ENCODE results near the gene MAP2K1.

Gene MAP2K1

DNA sequence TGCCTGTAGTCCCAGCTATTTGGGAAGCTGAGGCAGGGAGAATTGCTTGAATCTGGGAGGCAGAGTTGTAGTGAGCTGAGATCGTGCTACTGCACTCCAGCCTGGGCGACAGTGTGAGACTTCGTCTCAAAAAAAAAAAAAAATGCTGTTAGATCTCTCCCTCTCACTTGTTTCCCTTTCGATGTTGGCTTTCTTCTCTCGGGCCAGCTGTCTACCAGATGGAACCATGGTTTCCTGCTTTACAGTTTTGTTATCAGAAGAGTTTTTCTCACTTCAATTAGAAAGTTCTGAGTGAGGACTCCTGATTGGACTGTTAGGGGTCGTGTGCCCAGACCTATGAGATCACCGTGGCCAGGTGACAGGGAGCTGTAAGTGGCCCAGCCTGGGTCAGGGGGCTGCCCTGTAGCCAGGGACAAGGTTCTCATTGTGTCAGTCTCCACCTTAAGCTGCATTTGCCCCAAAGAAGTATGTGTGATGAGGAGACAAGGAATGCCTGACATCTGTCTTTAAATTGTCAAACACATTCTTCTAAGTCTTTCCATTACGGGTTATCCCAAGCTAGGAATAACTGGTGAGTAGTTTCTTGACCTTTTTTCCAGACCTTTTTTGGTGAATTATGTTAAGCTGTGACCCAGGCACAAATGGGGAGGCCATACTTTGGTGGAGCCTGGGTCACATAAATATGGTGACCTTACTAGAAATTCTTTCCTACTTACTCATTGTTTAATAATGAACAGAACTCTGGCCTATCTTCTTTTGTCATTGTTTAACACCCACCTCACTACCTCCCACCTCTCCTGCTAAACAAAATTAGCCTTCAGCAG, 85.7 kb downstream of the MAP2K1 start:
- Histone ChIP-seq H3K27me3 (ENCODE audit: insufficient read depth, low read depth, severe bottlenecking) (no peaks in the 10 kb centered on the region), H3K36me3 (no peaks in the 10 kb centered on the region; the same call in 1 of the 2 replicates), H3K27ac (no peak overlapping the region), H3K4me3 (ENCODE audit: low read depth, low read length) (no peak overlapping the region), H3K9me3 (ENCODE audit: severe bottlenecking) (no peaks in the 10 kb centered on the region)
- DNase-seq = no peak
- TF ChIP-seq, protein P1, sequence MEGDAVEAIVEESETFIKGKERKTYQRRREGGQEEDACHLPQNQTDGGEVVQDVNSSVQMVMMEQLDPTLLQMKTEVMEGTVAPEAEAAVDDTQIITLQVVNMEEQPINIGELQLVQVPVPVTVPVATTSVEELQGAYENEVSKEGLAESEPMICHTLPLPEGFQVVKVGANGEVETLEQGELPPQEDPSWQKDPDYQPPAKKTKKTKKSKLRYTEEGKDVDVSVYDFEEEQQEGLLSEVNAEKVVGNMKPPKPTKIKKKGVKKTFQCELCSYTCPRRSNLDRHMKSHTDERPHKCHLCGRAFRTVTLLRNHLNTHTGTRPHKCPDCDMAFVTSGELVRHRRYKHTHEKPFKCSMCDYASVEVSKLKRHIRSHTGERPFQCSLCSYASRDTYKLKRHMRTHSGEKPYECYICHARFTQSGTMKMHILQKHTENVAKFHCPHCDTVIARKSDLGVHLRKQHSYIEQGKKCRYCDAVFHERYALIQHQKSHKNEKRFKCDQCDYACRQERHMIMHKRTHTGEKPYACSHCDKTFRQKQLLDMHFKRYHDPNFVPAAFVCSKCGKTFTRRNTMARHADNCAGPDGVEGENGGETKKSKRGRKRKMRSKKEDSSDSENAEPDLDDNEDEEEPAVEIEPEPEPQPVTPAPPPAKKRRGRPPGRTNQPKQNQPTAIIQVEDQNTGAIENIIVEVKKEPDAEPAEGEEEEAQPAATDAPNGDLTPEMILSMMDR (IDR thresholded peaks at IDR 0.05; ENCODE audit: low read depth, low read length) = no peak

DNA sequence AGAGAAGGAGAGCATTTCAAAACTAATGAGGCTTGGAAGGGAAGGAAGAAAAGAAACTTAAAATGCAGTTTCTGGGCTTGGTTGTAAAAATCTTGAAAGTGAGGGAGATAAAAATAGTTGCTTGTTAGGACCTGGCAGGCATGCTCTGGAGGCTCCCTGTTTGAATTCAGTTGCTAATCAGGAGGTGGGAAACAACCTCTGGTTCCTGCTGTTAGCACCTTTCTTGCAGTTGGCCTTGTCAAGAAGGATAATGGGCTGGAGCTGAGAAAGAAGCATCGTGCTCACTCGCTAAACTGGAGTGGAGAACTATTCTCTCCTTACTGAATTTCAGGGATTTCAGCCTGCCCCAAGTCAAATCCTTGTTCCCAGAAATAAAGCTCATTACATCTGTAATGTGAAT, 87.4 kb downstream of the MAP2K1 start:
- Histone ChIP-seq H3K36me3 (no peaks in the 10 kb centered on the region; the same call in 1 of the 2 replicates), H3K27ac (no peak overlapping the region), H3K4me3 (ENCODE audit: low read depth, low read length) (no peak overlapping the region), H3K9me3 (ENCODE audit: severe bottlenecking) (no peaks in the 10 kb centered on the region), H3K27me3 (ENCODE audit: insufficient read depth, low read depth, severe bottlenecking) (no peaks in the 10 kb centered on the region)
- no peak for DNase-seq
- TF ChIP-seq, protein P1 (IDR thresholded peaks at IDR 0.05; ENCODE audit: low read depth, low read length) = no peak

DNA sequence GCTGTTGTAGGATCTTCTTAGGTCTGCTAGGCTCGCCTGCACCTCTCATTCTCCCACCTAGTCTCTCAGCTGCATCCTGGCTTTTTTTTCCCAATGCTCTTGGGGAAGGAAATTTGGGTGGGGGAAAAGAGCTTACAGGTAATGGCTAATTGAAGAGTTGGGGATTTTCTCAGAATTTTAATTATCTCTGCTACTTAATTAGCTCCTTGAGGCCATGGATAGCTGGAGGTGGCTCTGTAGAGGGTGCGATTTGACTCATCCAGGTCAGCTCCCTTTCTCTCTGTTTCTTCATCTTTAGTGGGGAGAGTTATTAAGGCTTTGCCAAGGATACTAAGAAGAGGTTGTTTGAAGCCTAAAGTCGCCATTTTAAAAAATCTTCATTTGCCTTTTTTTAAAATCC, 88.3 kb downstream of the MAP2K1 start:
- H3K36me3 ChIP-seq = no peaks in the 10 kb centered on the region; the same call in 1 of the 2 replicates
- DNase-seq = no peak
- no peaks in the 10 kb centered on the region for H3K27me3 ChIP-seq (ENCODE audit: insufficient read depth, low read depth, severe bottlenecking)
- TF ChIP-seq, protein P1 (IDR thresholded peaks at IDR 0.05; ENCODE audit: low read depth, low read length) = no peak
- H3K9me3 ChIP-seq (ENCODE audit: severe bottlenecking) = no peaks in the 10 kb centered on the region
- no peak overlapping the region for H3K27ac ChIP-seq
- no peak overlapping the region for H3K4me3 ChIP-seq (ENCODE audit: low read depth, low read length)

DNA sequence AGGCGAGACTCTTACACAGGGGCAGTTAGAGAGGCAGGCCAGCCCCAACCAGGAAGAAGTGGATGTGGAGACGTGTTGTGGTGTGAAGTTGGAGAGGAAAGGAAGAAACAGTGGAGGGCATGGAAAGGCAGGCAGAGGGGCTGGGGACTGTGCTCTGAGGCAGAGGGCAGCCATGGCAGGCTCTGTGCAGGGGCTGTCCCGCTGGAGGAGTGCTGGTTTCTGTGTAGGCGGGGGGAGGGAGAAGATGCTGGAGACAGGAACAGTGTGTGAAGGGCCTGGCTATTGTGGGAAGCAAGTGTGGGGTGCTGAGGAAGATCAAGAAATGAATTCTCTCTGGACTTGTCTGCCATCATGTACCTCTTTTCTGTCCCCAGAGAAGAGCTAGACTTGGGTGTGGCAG, 89.8 kb downstream of the MAP2K1 start:
- DNase-seq = no peak
- TF ChIP-seq, protein P1 (IDR thresholded peaks at IDR 0.05; ENCODE audit: low read depth, low read length) = no peak
- peaks cover 3% of the 10 kb centered on the region; the same call in 1 of the 2 replicates for H3K36me3 ChIP-seq
- no peaks in the 10 kb centered on the region for H3K9me3 ChIP-seq (ENCODE audit: severe bottlenecking)
- no peaks in the 10 kb centered on the region for H3K27me3 ChIP-seq (ENCODE audit: insufficient read depth, low read depth, severe bottlenecking)
- H3K27ac ChIP-seq = no peak overlapping the region
- H3K4me3 ChIP-seq (ENCODE audit: low read depth, low read length) = no peak overlapping the region

DNA sequence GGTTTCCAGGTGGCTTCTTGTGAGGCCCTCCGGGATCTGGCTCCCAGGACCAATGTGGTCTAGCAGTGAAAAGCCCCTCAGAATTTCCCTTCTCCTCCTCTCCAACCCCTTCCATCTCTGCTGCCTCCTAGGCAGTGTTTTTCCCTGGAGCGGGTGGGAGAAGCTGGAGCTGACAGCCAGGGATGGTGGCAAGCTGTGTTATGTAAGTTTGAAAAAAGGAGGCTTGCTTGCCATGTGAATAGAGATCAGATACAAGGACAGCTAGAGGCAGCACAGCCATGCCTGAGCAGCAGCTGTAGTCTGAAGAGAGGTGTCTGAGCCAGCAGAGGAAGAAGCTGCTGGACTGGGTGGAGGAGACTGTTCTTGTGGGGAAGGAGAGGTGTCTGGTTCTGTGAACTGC, 90.3 kb downstream of the MAP2K1 start:
- Histone ChIP-seq H3K4me3 (ENCODE audit: low read depth, low read length) (no peak overlapping the region), H3K27ac (no peak overlapping the region), H3K27me3 (ENCODE audit: insufficient read depth, low read depth, severe bottlenecking) (no peaks in the 10 kb centered on the region), H3K36me3 (peaks cover 8% of the 10 kb centered on the region; the same call in 1 of the 2 replicates), H3K9me3 (ENCODE audit: severe bottlenecking) (no peaks in the 10 kb centered on the region)
- TF ChIP-seq, protein P1 (IDR thresholded peaks at IDR 0.05; ENCODE audit: low read depth, low read length) = no peak
- no peak for DNase-seq
